CD4-positive, alpha-beta T cell treated with Interleukin-4 for 4 hours (primary cell): ENCODE results near the gene XPO6.

ENCODE experiments used
- DNase-seq: peaks from one replicate; pipeline ENCODE4 v3.0.0-alpha.2; 2020

The XPO6 gene

DNA sequence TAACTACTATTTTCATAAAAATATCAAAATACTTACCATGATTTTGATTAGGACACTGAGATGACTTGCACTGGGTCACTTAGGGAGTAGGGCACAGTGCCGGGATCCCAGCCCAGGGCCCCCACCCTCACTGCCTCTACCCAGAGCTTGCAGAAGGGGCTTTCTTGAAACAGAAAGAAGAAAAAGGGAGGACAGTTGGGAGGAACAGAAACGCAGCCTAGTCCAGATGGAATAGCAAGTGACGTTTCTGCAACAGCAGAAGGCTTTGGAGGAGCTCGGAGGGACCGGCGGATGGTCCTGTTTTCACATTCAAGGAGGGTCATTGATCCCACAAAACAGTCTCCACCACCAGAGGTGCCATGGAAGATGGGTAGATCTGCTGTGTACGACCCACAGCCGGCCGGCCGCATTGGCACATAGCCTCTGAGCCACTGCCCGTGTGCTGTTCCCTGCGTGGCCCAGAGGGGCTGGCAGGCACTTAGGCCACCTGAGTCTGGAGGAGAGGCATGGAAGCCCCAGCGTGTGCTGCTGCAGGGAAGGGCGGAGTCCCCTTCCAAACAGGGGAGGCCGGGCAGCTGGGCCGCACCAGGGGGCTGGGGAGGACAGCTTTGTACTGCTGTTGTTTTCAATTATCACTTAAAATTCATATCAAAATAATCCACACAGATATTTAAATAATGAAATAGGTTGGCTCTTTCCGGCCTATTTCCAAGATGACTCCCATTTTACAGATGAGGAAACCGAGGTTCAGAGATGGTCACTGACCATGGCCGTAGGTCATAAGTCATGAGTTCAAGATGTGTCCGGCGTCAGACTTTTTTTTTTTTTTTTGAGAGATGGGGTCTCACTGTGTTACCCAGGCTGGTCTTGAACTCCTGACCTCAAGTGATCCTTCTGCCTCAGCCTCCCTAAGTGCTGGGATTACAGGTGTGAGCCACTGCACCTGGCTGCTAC, 125.3 kb downstream of the XPO6 start:
- DNase-seq, result no peak

- DNase-seq, result no peak
Observed at GRCh38 chr16:28085389-28086171, 126.2 kb downstream of the XPO6 start.

DNA sequence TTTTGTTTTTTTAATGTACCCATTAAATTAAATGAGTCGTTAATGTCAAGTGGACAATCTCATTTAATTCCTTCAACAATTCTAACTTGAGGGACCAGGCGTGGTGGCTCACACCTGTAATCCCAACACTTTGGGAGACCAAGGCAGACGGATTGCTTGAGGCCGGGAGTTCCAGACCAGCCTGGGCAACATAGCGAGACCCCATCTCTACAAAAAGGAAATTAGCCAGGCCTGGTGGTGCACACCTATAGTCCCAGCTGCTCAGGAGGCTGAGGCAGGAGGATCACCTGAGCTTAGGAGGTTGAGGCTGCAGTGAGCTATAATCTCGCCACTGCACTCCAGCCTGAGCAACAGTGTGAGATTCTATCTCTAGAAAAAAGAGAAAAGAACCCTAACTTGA, 127.6 kb downstream of the XPO6 start:
- no peak for DNase-seq

GRCh38 chr16:28082624-28083023, 129.1 kb downstream of the XPO6 start:
- no peak for DNase-seq

GRCh38 chr16:28081391-28081968, 130.3 kb downstream of the XPO6 start:
- DNase-seq, result no peak

- no peak for DNase-seq
Observed at GRCh38 chr16:28078261-28078660, 133.5 kb downstream of the XPO6 start.

GRCh38 chr16:28073836-28074235, 137.9 kb downstream of the XPO6 start:
- no peak for DNase-seq

- DNase-seq, result no peak
Observed at GRCh38 chr16:28072087-28072486, 139.7 kb downstream of the XPO6 start.

- no peak for DNase-seq
Observed at GRCh38 chr16:28069971-28070794, 141.6 kb downstream of the XPO6 start.

DNA sequence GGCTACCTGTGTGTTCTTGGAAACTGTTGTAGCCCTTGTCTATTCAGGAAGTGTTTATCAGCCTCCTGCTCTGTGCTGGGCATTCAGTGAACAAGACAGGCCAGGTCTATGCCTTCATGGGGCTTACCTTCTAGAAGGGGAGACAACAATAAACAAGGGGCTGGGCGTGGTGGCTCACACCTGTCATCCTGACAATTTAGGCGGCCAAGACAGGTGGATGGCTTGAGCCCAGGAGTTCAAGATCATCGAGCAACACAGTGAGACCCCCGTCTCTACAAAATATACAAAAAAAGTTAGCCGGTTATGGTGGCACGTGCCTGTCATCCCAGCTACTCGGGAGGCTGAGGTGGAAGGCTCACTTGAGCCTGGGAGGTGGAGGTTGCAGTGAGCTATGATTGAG, 142.8 kb downstream of the XPO6 start:
- DNase-seq, result no peak

DNA sequence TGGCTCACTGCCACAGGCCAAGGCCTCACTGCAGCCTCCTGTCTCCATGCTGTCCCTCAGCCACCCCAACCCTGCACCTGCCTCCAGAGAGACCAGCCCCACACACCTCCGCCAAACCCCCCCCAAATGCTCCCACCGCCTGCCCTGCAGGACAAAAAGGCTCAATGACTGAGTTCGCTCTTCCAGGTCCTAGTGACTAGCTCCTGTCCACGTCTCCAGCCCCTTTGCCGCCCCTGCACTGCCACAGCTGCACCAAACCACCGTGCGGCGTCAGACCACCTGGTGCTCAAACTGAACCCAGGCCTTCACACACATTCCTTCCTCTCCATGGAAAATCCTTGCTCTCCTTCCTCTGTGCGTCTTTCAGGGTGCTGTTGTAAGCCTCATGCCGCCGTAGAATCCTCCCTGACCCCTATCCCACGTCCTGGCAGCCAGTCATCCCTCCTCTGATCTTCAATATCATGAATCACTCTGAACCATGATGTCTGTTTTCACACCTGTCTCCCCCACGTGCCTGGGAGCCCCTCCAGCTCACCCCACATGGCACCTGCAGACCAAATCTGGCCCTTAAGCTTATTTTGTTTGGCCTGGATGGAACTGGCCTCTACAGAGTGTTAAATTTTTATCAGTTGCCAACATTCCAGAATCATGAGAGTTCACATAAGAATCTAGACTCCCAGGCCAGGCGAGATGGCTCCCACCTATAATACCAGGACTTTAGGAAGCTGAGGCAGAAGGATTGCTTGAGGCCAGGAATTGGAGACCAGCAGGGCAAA, 144.0 kb downstream of the XPO6 start:
- no peak for DNase-seq

GRCh38 chr16:28064706-28065249, 147.0 kb downstream of the XPO6 start:
- no peak for DNase-seq

GRCh38 chr16:28064150-28064549, 147.6 kb downstream of the XPO6 start:
- DNase-seq, result no peak

DNA sequence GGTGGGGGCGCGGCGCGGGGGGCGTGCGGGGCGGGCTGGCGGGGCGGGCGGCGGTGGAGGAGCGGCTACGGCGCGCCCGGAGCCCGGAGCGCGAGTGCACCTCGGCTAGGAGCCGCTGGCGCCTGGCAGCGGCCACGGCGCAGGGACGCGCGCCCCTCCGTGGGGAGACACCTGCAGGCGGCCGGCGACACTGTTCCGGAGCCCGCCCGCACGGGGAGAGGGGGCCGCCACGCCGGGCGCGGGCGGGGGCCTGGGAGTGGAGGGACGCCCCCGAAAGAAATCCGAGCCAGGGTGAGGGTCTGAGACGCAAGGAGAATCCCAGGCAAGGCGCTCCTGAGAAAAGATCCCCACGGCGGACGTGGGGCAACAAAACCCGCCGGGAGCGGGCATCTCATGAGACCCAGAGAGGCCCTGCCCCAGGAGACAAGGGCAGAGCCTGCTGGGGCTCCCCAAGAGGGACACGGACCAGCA, 148.1 kb downstream of the XPO6 start, which contains the start of gene GSG1L:
TSS of gene GSG1L (minus strand) at position 124 of the 471 bp plus-strand sequence. CDS start 290 bp downstream, outside the sequence.
- DNase-seq, result no peak

DNA sequence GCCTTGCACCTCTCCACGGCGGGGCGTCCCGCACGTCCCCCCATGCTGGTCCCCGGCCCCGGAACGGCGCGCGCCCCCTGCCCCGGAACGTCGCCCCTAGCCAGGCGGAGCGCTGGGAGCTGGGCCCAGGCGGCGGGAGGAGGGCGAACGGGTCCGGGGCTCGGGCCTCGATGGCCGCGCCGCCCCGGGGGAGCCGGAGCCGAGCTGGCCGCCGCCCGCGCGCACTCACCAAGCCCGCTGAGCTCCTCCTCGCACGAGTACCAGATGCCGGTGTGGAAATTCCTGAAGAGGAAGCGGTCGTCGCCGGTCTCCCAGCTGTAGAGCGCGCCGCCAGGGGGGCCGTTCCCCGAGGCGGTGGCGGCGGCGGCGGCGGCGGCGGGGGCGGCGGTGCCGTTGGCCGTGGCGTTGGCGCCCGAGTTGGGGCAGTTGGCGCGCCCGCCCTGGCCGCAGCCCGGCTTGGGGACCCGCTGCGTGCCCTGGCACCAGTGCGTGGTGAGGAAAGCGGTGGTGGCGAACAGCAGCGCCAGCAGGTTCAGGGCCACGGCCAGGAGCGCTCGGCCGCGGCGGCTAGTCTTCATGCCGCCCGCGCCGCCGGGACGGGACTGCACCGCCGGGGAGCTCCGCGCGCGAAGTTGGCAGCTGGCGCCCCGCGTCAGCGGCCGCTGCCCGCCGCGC, 148.8 kb downstream of the XPO6 start:
- no peak for DNase-seq

- DNase-seq, result no peak
Observed at GRCh38 chr16:28062261-28062846, 149.4 kb downstream of the XPO6 start.

DNA sequence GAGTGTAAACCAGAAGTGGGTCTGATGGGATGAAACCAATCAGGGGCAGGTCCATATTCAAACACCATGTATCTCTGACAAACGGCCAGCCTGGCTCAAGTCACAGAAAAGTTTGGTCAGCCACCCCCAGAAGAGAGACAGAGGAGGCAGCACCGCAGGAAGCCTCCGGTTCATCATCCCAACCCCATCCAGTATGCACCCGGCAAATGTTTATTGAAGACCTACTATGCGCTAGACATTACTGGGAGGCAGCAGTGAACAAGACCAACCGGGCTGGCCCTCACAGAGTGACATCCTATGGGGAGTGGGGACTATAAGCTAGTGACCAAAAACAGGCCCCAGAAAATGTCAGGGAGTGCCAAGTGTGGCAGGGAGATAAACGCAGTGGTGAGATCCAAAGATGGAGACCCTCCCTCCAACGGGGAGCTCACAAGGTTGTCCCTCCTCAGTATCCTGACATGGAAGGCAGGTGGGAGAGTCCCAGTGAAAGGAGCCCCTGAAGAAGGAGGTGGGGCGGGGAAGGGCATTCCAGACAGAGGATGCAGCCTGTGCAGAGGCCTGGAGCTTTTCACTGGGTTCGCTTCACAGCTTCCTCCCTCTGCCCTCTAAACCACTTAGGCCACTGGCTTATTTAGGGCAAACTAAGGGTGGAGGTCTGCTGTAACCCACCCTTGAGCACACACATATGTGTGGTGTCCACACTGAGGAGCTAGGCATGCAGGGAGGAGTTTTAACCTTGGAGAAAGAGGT, 150.2 kb downstream of the XPO6 start:
- DNase-seq, result no peak

DNA sequence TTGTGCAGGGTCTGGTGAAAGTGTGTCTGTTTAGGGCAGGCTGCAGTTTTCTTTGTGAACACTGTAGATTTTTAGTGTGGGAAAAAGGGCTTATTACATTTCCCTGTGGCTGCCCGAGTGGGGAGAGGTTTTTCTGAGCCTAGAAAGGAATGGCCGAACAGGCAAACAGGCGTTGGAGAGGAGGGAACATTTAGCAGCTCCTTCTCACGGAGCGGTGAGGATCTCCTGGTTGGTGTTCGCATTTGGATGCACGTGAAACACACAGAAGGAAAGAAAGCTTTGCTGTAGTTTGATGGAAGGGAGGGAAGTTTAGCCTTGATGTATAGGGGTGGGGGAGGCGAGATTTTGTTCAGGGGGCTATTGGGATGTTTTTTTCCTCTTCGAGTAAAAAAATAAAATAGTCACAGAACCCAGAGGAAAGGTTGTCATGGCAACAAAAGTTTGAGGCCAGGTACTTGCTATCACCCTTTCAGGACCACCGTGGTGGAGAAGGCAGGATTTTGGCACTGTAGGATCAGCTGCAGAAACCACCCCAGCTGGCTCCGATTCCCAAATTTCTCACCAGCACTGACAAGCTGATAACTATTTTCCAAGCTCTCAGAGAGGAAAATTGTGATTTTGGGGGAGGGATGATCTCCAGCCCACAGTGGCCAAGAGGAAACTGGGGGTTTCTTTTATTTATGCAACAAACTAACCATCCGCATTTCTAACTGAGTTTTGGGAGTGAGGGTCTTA, 151.8 kb downstream of the XPO6 start:
- DNase-seq, result no peak
